H1 (cell line): Measurements from ENCODE around the gene ERAS. TPM values are rescaled to one million over a fixed set of nuclear protein-coding genes. Genes with fewer than 3 reads are reported as not detected.

Experiments used
- CHD7 ChIP-seq: fragments of 300-600 bp; sonication (generic); IDR thresholded peaks from 2 replicates; pipeline ENCODE4 v1.7.1; 2012; ENCODE audit warnings: low read length, moderate library complexity, mild to moderate bottlenecking, inconsistent platforms; ENCODE audit not compliant: insufficient replicate concordance
- CTBP2 ChIP-seq: IDR thresholded peaks from 2 replicates; pipeline ENCODE4 v1.7.0; 2011; ENCODE audit warnings: borderline replicate concordance, mild to moderate bottlenecking, moderate library complexity, mixed read lengths, low read length; ENCODE audit not compliant: insufficient read depth, insufficient read length
- FOSL1 ChIP-seq: IDR thresholded peaks from 2 replicates; pipeline ENCODE4 v1.6.1; 2011; ENCODE audit warnings: mild to moderate bottlenecking, low read depth, low read length, moderate library complexity; ENCODE audit not compliant: insufficient read depth
- GABPA ChIP-seq: IDR thresholded peaks from 2 replicates; pipeline ENCODE4 v1.6.1; 2011; ENCODE audit warnings: mild to moderate bottlenecking, low read length, moderate library complexity, borderline replicate concordance; ENCODE audit not compliant: insufficient read depth
- GTF2F1 ChIP-seq: IDR thresholded peaks from 2 replicates; pipeline ENCODE4 v1.6.1; 2012; ENCODE audit warnings: low read depth, low read length, improper control_type of control experiment, borderline replicate concordance
- JUN ChIP-seq: IDR thresholded peaks from 2 replicates; pipeline ENCODE4 v1.6.1; 2011; ENCODE audit warnings: low read depth, mild to moderate bottlenecking, improper control_type of control experiment, low read length
- KDM4A ChIP-seq: IDR thresholded peaks from one replicate; pipeline ENCODE4 v1.7.1; 2012; ENCODE audit warnings: low read depth, mild to moderate bottlenecking, moderate library complexity, low read length, inconsistent platforms; ENCODE audit not compliant: severe bottlenecking
- KDM5A ChIP-seq: fragments of 200-600 bp; IDR thresholded peaks from 2 replicates; pipeline ENCODE4 v1.7.1; 2012; ENCODE audit warnings: mild to moderate bottlenecking, low read length, inconsistent platforms, mixed read lengths
- NANOG ChIP-seq: IDR thresholded peaks from 2 replicates; pipeline ENCODE4 v1.6.1; 2011; ENCODE audit warnings: low read length, low read depth, mild to moderate bottlenecking, inconsistent platforms; ENCODE audit not compliant: insufficient read depth, poor library complexity, severe bottlenecking
- POLR2A ChIP-seq, 2 experiments: IDR thresholded peaks; 1 replicate in 1 of 2; 2 replicates in 1 of 2; pipeline ENCODE4 v1.6.1; 2011; ENCODE audit warnings: low read depth in 2 of 2, low read length in 2 of 2, mild to moderate bottlenecking in 2 of 2; ENCODE audit errors: control extremely low read depth in 1 of 2
- SP2 ChIP-seq: IDR thresholded peaks from 2 replicates; pipeline ENCODE4 v1.6.1; 2012; ENCODE audit warnings: mild to moderate bottlenecking, low read length, inconsistent platforms
- TAF1 ChIP-seq: IDR thresholded peaks from 2 replicates; pipeline ENCODE4 v1.6.1; 2011; ENCODE audit warnings: mild to moderate bottlenecking, low read depth, low read length
- polyA plus RNA-seq, 7 experiments: library from polyadenylated mRNA; depleted of rRNA in 3 of 7; stranded (reverse) in 5 of 7; unstranded in 2 of 7; fragments of >200 nt in 5 of 7; fragments of 200-250 nt in 2 of 7; gene quantifications; 1 replicate in 5 of 7; 2 replicates in 1 of 7; 4 replicates in 1 of 7; pipeline versions ENCODE4 v1.2.1 to v1.2.3, GENCODE V29; 2011 to 2013; ENCODE audit warnings: missing spikeins in 2 of 7, mixed read lengths in 2 of 7
- total RNA-seq: library from RNA; stranded (reverse); fragmentation: NEBNext Ultra II Directional; extraction: Animal tissue kit (Norgen Biotek cat#: 25700); gene quantifications from 2 replicates; pipeline ENCODE4 v1.2.1, GENCODE V29; 2021

The ERAS gene
- total and polyA plus RNA-seq, 2 of the 8 experiments (the other 6 are each of a cell fraction or from before 2014, with no cell fraction given): 0.70 TPM; not detected in 1

DNA sequence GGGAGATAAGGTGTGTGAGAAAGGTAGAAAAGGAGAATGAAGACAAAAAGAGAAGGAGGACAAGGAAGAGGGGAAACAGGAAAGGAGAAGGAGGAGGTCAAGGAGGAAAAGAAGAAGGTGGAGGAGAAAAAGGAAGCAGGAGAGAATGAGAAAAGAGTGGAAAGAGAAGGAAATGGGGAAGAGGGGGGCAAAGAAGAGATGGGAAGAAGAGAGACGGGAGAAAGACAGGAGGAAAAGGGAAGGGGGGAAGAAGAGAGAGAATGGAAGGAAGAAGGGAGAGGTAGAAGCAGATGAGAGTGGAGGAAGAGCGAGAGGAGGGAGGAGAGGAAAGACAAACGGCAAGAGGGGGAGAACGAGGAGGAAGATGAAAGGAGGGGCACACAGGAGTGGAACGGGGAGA lies 35.8 kb upstream of the ERAS start (continued):
- TF ChIP-seq CHD7 (no peak), GABPA (no peak), SP2 (no peak), NANOG (no peak), KDM4A (no peak), KDM5A (no peak), TAF1 (no peak), FOSL1 (no peak), JUN (no peak), CTBP2 (no peak), POLR2A (IDR thresholded peaks at IDR 0.05; ENCODE audit: control extremely low read depth in 1 of 2, low read depth in 2 of 2, low read length in 2 of 2) (no peak), GTF2F1 (no peak)
